Hippocampal formation (tissue), 2 donors: ENCODE data around the gene TDRD7.
"Not testable (repeated sequence)": the region's sequence is repeated elsewhere in the genome, so short reads cannot be mapped to it uniquely, and the experiment has no call there.

ENCODE experiments used
- DNase-seq, 2 donors: peaks; one replicate each; lab custom pipeline; 2025; lab: John Stamatoyannopoulos, UW

TDRD7 gene

DNA sequence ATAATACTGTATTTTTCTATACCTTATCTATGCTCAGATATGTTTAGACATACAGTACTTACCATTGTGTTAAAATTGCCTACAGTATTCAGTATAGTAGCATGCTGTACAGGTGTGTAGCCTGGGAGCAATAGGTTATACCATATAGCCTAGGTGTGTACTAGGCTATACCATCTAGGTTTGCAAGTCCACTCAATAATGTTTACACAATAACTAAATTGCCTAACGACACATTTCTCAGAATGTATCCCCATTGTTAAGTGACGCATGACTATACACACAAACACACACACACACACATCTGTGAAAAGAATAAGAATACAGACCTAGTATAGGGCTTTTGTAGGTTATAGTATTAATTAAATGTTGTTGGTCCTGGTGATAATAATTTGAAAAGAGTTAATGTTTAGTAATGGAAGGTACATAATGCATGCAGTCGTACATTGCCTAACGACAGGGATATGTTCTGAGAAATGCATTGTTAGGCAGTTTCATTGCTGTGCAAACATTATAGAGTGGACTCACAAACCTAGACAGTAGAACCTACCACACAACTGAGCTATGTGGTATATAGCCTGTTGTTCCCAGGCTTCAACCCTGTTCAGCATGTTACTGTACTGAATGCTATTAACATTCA, 13.6 kb downstream of the TDRD7 start:
- DNase-seq = no peak

DNA sequence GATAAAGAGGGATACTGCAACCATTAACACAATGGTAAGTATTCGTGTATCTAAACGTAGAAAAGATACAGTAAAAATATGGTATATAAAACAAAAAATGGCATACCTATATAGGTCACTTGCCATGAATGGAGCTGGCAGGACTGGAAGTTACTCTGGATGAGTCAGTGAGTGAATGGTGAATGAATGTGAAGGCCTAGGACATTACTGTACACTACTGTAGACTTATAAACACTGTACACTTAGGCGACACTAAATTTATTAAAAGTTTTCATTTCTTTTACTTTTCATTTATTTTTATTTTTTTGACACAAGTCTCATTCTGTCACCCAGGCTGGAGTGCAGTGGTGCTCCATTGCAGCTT, 14.1 kb downstream of the TDRD7 start:
- DNase-seq = no peak

DNA sequence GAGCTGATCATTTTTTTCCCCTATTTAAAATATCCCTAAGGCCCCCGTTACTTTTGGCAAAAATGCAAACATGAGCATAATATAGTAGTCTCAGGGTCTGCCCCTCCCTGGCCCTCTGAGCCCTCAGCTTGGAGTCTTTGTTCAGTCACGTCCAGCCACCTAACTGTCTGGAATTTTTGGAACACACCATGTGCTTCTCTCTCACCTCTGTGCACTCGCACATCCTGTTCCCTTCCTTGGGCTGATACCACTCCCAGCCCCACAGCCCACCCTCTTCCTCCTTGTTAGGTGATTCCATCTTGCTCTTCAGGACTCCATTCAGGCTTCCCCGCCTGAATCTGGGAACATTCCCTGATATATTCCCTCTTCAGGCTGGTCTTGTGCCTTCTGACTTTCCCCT, 16.0 kb downstream of the TDRD7 start:
- DNase-seq = no peak

DNA sequence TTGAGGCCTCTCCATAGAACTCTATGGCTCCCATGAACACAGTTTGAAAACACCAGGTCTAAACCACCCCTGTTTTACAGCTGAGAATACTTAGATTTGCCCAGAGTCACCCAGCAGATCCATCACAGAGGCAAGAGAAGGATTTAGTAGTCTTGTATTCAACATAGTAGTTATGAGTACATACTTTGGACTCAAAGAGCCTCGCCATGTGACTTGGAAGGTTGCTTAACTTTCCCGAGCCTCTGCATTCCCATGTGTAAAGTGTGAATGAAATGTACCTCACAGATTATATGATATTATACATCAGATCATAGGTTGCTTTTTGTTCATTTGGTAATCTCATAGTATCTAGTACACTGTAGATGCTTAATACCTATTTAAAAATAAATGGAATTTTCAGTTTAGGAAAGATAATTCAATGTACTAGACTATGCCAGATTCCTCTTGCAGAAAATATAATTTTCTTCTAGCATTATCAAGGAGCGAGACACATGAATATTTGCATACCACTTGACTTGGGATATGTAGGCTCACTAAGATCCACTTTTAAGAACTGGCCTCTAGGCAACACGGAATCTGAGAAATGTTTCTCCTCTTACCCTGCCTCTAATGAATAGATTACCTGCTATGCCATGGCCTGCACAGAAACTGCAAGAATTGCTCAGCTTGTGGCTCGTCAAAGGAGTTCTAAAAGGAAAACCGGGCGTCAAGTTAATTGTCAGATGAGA, 18.6 kb downstream of the TDRD7 start:
- no peak for DNase-seq

DNA sequence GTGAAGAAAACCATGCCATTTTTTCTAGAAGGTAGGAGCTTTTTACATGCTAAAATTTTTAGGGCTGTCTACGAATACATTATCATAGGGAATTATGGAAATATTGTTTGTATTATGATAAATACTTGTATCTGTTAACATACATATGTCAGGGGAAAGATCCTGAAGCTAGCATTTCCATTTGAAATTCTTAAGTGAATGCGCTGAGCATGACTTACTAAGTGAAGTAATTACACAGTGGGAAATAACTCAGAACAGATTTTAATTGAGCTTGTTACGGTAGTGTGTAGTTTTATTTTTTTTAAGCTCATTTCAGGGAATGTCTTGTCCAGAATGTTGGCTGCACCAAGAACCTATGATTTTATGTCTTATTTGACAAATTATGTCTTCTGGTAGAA, 19.1 kb downstream of the TDRD7 start:
- no peak for DNase-seq

DNA sequence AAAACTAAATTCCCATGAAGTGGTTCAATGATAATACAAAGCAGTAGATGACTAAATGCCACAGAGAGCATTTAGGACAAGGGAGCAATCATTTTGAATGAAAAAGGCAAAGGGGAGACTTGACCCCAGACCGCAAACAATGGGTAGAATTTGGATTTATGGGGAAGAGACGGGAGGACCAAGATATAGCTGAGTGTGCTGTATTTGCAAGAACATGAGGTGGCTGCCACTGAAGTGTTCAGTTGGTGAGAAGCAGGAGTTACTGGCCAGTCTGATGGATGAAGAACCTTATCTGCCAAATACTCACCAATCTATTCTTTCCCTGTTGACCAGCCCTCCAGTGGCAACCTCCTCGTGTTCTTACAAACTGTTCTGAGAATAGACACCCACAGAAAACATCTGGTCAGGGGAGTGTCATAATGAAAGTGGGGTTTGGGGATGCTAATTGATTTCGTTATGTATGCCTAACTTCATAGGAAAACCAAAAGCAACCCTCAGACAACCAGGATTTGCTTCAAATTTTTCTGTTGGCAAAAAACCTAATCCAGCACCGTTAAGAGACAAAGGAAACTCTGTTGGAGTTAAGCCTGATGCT, 19.8 kb downstream of the TDRD7 start:
- DNase-seq = no peak

DNA sequence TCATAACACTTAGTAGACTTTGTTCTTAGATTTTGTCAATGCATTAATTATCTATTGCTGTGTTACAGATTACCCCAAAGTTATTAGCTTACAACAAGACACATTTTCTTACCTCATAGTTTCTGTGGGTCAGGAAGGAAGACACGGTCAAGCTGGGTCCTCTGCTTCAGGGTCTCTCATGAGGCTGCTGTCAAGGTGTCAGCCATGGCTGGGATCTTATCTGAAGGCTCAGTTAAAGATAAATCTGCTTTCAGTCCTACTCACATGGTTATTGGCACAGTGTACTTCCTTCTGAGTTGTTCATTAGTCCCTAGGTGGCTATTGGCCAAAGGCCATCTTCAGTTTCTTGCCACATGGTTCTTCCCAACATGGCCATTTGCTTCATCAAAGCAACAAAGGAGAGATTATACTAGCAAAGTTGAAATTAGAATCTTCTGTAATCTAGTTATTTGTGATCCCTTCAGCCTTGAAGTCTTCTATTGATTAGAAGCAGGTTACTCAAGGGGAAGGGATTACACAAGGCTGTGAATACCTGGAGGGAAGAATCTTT, 25.2 kb downstream of the TDRD7 start:
- DNase-seq = no peak

DNA sequence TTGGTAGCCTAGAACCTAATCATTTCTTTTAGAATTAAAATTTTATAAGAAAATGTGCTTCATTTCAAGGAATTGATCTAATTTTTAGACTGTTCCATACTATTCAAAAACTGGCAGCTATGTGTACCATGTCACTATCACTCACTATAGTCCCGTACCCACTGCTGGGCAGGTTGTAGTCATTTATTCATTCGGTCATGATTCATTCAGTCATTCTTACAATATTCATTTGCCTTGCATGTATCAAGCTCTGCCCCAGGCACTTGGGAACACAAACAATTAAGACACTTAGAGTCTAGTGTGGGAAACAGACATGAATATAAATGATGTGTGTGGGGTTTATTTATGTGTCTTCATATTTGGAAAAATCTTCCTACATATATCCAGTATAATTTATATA, 26.4 kb downstream of the TDRD7 start:
- no peak for DNase-seq

DNA sequence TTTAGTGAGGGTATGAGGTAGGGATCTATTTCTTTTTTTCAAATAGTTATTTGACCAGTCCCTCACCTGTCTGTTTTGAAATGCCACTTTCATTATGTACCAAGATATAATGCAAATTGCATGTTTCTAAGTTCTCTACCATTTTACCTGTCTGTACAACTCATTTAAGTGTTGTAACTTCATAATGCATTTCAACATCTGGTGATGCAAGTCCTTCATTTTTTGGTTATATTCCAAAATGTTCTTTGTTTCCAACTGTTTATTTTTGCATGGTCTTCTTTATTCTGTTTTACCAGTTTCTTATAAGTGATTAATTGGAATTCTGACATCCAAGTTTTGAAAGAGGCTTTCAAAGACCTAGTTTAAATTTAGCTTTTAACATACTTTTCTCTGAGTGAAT, 26.8 kb downstream of the TDRD7 start:
- no peak for DNase-seq

DNA sequence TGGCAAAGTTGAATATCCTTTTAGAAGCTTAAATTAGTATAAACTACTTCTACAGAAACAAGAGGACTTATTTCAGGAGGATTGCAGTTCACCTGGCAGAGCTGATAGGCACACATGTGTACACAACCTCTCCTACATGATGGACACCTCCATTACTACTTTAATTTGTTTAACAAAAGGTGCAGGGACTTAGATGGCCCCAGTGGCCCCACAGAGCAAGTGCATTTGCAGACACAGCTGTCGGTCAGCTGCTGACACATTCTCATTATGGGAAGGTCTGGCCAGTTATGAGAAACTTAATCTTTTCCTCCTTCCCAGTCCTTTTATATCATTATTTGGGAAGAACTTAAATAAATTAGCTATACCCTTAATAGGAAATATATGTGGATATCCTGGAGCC, 28.3 kb downstream of the TDRD7 start:
- DNase-seq = no peak

DNA sequence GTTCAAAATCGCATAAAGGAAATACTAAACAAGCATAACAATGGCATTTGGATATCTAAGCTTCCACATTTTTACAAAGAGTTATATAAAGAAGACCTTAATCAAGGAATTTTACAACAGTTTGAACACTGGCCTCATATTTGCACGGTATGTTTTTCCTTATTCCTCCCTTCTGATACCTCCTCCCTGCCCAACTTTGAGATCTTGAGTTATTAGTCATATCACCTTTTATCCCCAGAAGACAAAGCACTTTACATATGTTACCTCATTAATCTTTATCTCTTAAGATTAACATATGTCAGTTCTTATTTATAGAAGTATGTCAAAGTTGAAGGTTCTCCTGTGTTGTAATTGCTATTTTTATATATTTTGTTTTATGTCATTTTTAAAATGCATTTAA, 29.8 kb downstream of the TDRD7 start:
- no peak for DNase-seq

DNA sequence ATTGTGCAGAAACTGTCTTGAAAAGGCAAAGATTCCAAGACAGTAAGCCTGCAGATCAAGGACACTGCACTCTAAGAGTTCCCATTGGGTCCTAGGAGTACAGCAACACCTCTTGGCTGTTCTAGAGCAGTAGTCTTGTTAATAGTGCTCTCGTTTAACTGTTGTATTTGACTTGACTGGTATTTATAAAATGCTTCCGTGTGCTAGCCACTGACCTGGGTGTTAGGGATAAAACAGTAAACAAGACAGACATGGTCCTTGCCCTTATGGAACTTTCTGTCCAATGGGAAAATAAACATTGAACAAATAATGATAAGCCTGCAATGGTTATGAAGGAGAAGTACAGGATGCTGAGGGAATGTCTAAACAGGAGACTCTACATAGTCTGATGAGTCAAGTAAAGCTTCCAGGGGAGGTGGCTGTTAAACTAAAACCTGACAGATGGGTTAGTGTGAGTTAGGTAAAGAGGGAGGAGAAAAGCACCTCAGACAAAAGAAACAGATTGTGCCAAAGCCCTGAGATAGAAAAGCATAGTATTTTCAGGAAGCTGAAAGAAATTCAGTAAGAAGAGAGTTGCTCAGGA, 33.3 kb downstream of the TDRD7 start:
- no peak for DNase-seq

DNA sequence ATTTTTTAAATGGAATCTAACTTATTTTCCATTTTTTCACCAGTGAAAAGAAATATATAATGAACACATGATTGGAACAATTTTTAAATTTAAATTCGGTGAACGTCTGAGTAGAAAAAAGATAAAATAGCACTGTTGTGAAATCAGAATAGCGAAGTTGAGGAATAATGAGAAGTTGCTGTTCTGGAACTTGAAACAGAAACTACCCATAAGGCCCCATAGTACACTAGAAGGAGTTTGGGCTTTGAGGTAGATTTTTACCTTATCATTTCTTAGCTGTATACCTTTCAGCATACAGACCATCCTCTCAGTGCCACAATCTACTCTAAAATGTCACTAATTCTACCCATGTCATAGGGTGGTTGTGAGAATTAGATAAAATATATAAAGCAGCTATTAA, 35.1 kb downstream of the TDRD7 start:
- no peak for DNase-seq

DNA sequence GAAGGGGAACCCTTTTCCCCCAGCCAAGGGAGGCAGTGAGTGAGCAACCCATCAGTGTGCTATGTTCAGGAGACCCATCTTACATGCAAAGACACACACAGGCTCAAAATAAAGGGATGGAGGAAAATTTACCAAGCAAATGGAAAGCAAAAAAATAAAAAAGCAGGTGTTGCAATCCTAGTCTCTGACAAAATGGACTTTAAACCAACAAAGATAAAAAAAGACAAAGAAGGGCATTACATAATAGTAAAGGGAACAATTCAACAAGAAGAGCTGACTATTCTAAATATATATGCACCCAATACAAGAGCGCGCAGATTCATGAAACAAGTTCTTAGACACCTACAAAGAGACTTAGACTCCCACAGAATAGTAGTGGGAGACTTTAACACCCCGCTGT, 41.7 kb downstream of the TDRD7 start:
- not testable (repeated sequence) for DNase-seq

DNA sequence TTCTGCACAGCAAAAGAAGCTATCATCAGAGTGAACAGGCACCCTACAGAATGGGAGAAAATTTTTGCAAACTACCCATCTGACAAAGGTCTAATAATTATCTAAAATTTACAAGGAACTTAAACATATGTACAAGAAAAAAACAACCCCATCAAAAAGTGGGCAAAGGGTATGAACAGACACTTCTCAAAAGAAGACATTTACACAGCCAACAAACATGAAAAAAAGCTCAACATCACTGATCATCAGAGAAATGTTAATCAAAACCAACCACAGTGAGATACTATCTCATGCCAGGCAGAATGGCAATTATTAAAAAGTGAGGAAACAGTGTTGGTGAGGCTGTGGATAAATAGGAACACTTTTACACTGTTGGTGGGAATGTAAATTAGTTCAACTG, 44.9 kb downstream of the TDRD7 start:
- not testable (repeated sequence) for DNase-seq

DNA sequence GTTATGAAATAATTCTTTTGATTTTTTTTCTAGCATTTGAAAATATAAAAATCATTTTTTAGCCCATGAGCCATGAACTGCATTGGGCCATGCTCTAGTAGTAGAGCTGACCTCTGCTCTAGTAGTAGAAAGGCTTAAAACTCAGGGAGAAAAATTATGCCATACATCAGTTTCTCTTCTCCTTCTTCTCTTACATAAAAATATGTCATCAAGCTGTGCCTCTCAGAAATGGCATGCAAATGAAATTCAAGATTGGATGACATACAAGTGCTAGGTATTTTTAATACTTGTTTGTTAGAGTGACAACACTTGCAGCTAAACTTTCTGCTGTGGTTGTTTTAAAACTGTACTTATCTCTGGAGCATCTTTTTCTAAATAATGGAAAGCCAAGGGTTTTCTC, 47.4 kb downstream of the TDRD7 start:
- DNase-seq = no peak

DNA sequence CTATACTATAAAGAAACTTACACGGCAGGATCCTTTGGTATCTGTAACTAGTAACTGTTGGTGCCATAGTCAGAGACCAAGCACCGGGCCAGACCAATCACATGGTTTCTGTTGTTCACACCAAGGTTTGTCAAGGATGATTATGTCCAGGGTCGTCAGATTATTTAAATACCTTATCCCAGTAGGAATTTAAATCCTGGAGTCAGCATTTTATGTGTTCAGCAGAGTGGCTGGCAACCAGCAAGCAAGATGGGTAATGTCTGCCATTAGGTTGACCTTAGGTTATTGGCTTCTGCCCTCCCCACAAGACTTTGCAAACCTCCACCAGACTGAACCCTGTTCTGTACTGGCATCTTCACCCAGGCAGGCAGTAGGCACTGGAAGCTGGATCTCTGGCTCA, 50.3 kb downstream of the TDRD7 start:
- DNase-seq = no peak

DNA sequence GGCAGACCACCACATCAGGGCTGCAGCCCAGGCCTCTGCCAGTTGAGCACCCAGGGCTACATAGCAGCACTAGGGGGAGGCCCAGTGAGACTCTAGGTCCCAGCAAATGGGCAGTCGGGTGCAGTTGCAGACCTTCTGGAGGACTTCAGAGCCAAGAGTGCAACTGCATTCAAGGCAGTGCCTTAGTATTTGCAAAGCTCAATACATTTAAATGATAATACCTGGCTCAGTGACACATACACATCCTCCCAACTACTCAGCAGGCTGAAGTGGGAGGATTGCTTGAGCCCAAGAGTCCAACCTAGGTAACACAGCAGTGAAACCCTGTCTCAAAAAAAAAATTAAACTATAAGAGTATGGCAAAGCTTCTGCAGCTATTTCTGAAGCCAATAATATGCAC, 51.0 kb downstream of the TDRD7 start:
- no peak for DNase-seq

DNA sequence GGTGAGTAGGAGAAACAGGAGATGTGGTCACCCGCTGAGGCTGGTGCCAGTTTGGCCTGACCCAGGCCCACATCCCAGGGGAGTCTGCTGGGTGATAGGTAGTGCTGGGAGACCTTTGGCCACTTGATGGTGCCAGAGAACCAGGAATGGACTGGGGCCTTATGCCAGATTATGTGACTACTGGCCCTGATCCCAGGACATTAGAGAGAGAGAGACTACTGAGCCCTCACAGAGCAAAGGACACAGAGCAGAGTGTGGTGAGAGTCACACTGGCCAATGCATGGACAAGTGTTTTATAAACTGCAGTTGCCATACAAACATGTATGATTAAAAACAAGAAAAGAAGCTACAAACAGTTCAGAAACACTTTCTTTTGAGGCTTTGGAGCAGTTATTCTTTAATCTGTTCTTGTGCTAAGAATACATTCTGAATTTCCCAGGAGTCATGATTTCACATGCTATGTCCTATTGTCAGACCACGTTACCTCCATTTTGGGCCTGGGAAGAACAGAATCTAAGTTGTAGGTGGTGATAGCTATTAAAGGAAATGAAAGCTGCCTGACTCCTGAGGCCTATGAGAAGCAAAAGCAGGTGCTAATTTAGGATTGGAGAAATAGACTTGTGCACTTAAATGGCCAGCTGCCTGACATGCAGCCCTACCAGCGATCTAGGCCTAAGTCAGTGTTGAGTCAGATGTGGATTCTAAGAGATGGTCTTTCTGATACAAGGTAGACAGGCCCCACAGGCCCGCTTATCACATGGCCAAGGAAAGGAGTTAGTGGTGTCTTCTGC, 57.0 kb downstream of the TDRD7 start:
- peak; percentile 85 to 93 for DNase-seq

DNA sequence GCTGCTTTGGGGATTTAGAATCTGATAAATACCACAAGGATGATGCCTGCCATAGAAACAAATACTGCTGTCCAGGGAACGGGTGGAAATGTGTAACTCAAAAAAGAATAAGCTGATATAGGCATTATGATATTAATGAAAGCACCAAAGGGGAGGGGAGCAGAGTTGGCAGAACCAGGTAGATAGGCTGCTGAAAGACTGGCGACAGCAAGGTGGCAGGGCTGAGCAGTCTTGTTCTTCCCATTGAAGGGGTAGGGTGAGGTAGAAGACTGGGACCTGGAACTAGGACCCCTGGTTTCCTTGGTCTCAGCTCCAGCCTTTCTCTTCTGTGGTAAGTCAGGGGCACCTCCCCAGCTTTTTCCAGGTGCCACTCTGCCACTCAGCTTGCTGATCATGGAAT, 58.2 kb downstream of the TDRD7 start:
- DNase-seq = peak; percentile 2 to 12

DNA sequence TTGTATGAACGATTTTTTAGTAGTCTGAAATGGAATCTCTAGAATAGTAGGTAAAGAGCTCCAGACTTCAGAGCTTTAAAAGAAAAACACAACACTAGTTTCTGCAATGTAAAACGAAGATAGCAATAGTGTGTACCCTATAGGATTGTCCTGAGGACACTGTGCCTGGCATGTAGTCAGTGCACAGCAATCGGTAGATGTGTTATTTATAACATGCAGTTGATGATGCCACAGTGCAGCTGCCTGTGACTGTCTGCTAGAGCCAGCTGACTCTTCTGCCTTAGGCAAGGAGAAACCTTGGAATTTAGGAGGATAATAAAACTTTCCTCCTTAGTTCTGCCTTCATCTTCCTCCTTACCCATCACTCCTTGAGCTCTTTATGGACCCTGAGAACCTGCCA, 61.8 kb downstream of the TDRD7 start:
- no peak for DNase-seq

DNA sequence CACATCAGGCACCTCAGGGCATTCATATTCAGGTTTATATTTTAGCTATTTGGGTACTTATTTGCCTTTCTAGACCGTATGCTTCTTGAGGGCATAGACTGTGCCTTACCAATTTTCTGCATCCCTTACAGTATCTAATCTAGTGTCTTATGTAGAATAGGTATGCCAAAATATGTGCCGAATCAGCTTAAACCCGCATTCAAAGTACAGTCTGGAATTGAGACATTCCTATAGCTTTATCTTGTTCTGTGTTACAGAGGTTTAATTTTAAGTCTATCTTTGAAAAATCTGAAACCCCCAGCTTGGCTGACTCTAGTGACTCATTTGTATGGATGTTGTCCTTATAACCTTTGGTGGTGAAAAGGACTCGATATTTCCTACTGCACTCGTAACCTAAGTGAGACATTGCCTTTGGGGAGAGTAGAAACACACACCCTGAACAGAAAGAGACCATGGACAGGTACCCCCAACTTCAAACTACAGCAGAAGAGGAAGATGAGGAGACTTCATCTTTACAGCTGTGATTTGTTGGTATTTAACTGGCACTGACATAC, 62.6 kb downstream of the TDRD7 start:
- DNase-seq = no peak
